NCI-H187 (cell line): ENCODE results near the gene CSNK1G1.

Experiments used
- DNase-seq, 2 experiments: peaks; one replicate each; lab custom pipeline; 2025; lab: John Stamatoyannopoulos, UW

Gene CSNK1G1

DNA sequence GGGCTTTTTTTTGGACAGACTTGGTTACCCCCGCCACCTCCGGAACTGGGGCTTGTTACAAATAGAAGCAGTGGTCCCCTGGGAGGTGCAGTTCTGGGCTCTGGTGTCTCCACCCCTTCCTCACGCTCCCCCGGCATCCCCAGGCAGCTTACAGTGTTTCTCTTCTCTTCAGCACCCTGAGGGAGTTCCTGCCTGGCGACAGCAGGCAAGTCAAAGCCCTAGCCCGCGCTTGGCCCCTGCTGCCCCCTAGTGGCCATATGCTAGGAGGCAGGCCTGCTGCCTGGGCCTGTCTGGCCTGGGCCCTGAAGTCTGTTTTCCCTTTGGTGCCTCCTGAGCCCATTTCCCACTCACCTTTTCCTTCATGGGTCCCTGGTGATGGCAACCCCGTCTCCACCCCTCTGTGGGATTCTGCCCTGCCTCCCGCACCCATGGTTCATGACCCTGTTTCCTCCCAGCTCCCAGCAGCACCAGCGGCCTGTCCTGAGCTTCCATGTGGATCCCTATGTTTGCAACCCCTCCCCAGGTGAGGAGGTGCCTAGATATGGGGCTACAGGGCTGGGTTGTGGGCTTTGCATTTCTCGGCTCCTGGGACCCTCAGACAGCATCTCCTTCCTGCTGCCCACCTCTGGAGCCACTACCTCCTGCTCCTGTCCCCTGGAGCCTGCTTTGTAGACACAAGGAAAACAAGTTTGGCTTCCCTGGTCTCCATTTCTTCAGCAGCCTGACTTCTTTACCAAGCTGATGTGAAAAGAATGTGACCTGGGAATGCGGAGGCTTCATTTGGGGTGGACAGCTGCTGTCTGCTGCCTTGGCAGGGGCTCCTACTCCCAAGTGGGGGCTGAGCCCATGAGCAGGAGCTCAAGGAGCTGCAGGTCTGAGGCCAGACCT, 202.2 kb downstream of the CSNK1G1 start:
- peak; percentile 49 to 61 for DNase-seq

DNA sequence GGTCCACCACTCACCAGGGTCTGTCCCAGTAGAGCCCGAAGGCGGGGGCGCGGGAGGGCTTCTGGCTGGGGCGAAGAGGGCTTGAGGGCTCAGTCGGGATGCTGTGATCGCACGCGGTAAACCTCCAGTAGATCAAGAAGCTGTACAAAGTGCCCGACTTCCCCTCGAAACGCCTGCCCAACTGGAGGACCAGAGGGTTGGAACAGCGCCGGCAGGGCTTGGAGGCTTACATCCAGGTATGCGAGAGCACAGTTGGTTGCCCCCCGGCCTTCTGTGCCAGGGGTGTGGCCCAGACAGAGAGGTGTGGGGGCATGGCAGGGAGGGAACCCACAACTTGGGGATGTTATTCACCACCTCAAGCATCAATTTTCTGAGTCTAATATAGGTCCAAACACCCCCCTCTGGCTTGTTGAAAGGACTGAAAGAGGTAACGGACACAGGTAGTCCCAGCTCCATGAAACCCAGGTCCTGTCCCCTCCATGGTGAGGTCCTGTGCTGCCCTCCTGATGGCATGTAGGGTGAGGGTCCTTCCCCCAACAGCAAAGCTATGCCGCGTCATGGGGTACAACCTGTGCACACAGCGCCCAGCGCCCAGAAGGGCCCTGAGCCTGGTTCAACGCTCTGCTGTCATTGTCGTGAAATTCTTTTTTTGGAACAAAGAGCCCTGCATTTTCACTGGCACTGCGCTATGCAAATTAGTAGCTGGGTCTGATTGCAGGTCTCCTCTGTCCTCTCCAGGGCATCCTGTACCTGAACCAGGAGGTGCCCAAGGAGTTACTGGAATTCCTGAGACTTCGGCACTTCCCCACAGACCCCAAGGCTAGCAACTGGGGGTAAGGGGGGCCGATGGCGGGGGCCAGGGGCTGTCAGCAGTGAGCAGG, 203.2 kb downstream of the CSNK1G1 start:
- DNase-seq = no peak

- DNase-seq = no peak
Observed at GRCh38 chr15:64151727-64152506, 204.1 kb downstream of the CSNK1G1 start, which contains the start of gene SNX22. Gene SNX22, plus strand, starts transcription at chr15:64151731. Its CDS starts 45 bp downstream, at chr15:64151776.

DNA sequence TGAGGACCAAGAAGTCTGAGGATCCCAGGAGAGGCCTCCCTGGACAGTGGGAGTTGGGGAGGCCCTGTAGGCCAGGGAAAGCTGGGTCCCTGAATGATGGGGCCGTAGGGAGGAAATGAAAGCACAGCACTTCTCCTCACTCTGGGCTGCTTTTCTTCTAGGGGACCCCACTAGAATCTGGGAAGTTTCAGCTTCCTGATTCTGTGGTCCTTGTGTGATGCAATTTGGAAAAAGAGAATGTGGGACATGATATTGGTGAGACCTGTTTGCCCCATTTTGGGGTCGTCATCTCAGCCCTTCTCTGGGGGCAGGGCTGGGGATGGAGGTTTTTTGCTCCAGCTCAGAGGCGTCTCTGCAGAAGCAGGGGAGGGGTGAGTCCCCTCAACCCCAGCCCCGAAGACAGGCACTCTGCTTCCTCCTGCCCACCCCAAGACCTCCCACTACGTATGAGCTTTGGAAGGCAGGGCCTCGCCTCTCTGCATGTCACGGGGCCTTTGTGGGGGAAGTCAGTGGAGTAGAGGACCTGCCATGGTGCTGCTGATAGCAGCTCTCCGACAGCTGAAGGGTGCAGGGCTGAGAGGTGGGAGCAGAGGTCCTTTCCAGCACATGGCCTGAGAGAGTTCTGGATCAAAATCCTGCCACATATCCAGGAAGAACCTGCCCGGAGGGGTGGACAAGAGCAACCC, 205.9 kb downstream of the CSNK1G1 start:
- no peak for DNase-seq

DNA sequence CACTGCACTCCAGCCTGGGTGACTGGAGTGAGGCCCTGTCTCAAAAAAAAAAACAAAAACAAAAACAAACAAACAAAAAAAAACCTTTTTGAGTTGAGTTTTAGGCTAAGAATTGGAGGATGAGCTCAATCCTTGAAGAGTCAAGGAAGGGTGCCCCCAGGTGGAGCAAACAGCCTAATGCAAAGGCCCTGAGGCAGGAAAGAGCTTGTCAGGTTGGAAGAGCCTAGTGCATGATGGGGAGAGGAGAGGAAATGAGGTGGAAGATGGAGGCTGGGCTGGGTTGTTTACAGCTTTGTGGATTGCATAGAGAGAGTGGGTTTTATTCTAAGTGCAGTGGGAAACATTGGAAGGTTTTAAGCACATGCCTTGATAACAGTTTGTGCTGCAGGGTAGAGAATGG, 206.5 kb downstream of the CSNK1G1 start:
- DNase-seq = no peak

DNA sequence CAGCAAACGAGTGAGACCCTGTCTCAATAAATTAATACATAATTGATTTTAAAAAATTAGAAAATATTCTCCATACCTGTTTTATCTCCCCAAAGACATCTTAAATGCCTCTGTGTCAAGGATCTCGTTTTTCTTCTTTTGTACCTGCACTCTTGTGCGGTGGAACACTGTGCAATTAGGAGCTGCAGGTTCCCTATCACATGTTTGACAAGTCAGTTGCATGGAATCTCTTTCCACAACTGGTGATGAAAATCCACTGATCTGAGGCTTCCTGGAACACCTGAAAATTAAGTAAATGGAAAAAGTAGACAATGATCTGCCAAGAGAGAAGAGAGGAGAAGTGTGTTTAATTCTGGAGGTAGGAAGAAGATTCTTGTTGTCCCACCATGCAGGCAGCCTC, 207.4 kb downstream of the CSNK1G1 start:
- DNase-seq = no peak

DNA sequence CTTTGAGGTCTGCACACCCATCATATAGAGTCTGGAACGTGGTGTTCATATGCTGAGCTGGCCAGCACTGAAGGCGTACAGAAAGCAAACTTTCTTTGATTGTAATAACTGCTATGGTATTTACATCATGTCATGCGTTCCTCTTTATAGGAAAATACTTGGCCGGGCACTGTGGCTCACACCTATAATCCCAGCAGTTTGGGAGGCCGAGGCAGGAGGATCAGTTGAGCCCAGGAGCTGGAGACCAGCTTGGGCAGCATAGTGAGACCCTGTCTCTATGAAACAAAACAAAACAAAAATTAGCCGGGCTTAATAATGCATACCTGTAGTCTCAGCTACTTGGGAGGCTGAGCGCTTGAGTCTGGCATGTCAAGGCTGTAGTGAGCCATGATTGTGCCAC, 207.8 kb downstream of the CSNK1G1 start:
- DNase-seq = no peak

GRCh38 chr15:64146885-64147681, 208.9 kb downstream of the CSNK1G1 start:
- no peak for DNase-seq

DNA sequence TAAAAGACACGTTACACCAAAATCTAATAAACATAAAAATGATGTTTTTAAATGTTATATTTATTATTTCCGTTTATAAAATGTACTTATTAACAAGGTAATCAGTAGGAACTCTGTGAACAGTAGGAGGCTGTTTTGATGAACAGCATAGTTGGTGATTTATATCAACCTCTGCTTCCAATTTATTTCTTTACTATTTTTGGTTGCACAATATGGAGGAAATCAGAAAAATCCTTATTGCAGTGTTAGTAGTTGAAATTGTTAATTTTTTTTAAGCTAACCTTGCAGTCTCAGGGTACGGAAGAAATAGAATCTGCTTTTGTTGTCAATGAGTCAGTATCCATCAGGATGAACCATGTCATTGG, 209.5 kb downstream of the CSNK1G1 start:
- DNase-seq = no peak

GRCh38 chr15:64146041-64146440, 209.9 kb downstream of the CSNK1G1 start:
- no peak for DNase-seq

GRCh38 chr15:64144565-64145281, 211.2 kb downstream of the CSNK1G1 start:
- DNase-seq = no peak

- DNase-seq = no peak
Observed at GRCh38 chr15:64144192-64144564, 211.8 kb downstream of the CSNK1G1 start.

- DNase-seq = no peak
Observed at GRCh38 chr15:64143276-64143675, 212.7 kb downstream of the CSNK1G1 start.

GRCh38 chr15:64141798-64142512, 214.0 kb downstream of the CSNK1G1 start:
- no peak for DNase-seq

DNA sequence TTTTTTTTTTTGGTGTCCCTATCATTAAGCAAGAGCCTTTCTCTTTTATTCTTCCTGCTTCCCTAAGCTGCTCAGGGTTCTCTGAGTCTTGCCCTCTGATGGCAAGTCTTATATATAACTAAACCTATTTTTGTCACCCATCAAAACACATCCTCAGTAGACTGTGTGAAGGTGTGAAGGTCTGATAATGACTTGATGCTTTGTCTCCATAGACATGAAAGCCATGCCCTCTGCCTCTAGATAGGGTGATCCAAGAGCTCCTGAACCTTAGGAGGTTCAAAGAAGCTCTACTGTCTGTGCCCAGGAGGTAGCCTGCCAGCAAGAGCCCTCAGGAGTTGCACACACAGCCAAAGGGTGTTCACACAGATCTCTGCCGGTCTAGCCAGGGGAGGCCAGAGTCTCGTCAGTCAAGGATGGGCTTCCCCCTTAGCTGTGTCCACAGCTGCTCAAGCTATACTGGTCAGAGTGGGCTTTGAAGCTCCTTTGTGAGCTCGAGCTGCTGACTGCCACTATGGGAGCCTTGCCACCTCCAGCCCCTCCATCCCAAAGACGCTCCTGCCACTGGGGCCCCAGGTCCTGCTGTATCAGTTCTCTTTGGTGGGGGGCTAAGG, 217.5 kb downstream of the CSNK1G1 start:
- DNase-seq = no peak

DNA sequence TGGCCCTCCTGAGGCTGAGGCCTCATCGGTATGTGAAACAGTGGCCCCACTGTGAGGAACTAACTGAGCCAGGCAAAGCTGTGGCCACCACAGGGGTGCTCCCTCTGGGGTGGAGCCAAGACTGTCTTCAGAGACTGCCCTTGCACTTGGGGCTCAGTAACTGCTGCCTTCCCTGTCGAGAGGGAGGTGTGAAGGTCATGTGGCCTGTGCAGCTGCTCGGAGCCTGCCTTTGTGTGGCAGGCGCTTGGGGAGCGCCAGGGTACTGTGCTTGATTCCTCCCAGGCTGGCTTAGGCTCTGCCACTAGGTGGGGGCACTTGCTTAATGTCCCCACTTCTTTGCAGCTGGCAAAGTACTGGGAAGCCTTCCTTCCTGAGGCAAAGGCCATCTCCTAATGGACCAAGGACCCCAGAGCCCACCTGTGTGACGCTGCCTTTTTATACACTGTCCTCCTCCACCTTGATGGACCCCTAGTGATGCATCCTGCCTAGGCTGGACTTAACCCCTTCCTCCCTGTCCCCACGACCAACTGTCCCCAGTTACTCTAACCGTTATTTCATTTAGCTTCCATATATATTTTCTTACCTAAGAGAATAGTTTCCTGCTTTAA, 218.6 kb downstream of the CSNK1G1 start:
- no peak for DNase-seq

DNA sequence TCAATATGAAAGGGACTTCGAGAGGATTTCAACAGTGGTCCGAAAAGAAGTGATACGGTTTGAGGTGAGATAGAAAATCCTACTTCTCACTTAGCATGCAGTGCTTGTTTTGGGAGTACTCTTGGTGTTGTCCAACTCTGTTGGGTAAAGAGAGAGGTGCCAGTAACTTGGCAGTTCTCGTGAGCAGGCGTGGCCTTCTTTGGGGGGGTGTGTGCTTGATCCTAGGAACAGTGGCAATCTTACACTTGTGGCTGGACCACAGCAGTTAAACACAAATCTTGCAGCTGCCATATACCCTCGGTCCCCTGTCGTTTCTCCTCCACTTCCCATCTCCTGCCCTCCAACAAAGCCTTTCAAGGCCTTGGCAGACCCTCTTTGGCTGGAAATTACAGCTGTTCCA, 219.6 kb downstream of the CSNK1G1 start:
- no peak for DNase-seq

DNA sequence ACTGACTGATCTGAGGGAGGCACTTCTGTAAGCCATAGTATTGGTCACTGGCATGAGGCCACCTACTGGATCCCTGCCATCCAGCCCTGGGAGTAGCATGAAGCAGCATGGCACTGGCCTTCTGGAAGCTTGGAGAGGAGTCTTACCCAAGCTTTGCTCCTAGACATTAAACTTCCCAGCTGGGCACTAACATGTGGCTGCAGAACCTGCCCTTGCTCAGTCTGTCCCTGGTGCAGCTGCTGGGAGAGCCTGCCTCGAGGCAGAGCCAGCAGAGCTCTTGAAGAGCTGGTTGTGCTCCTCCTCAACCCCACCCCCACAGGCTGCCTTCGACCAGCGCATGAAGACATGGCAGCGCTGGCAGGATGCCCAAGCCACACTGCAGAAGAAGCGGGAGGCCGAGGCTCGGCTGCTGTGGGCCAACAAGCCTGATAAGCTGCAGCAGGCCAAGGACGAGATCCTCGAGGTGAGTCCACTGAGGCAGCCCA, 221.6 kb downstream of the CSNK1G1 start:
- no peak for DNase-seq
